HCT116 (cell line): ENCODE data around the gene GPR171.

Source experiments
- CTCF ChIP-seq, 3 experiments: fragments of 200-600 bp in 1 of 3; sonication (generic) in 1 of 3; IDR thresholded peaks in 2 of 3; conservative IDR thresholded peaks in 1 of 3; 2 replicates each; pipeline ENCODE4 v1.5.1; 2012 to 2017; ENCODE audit warnings: low read depth in 2 of 3, low read length in 2 of 3, antibody characterized with exemption in 1 of 3, borderline replicate concordance in 1 of 3, control low read depth in 1 of 3, mild to moderate bottlenecking in 1 of 3, mixed read lengths in 1 of 3, mixed run types in 1 of 3, moderate library complexity in 1 of 3; ENCODE audit not compliant: insufficient read depth in 1 of 3
- ZFX ChIP-seq: fragments of 450-650 bp; IDR thresholded peaks from 2 replicates; pipeline ENCODE4 v1.6.1; 2017

- TF ChIP-seq ZFX: no peak
- TF ChIP-seq CTCF (IDR thresholded peaks at IDR 0.05 in 2 of 3, conservative IDR thresholded peaks at IDR 0.05 in 1 of 3; ENCODE audit: borderline replicate concordance in 1 of 3, insufficient read depth in 1 of 3, low read depth in 2 of 3, low read length in 2 of 3): no peak
Measured at GRCh38 chr3:151218136-151218535, 15.1 kb upstream of the GPR171 start.
